Fibroblast of villous mesenchyme (primary cell): ENCODE measurements around the gene ANP32E. TPM values are rescaled to one million over a fixed set of nuclear protein-coding genes. Genes with fewer than 3 reads are reported as not detected.
"Not testable (repeated sequence)": the region's sequence is repeated elsewhere in the genome, so short reads cannot be mapped to it uniquely, and the experiment has no call there.

Experiments
- DNase-seq: peaks from one replicate; pipeline ENCODE4 v3.0.0-alpha.2; 2010; ENCODE audit warnings: low read depth
- H3K4me3 ChIP-seq: 2 replicates; pipeline ENCODE4 v1.5.1; 2011; ENCODE audit warnings: low read depth, mild to moderate bottlenecking, low read length
- total RNA-seq: library from RNA; depleted of rRNA; stranded (reverse); fragments of >200 nt; gene quantifications from 2 replicates; pipeline ENCODE4 v1.2.3, GENCODE V29; 2012
- TF ChIP-seq, protein P1 (sequence below): IDR thresholded peaks from 2 replicates; pipeline ENCODE4 v1.5.1; 2012; ENCODE audit warnings: low read depth, mild to moderate bottlenecking, low read length; ENCODE audit not compliant: insufficient read depth

The ANP32E gene
- total RNA-seq, 1 donor = 30.7 TPM

DNA sequence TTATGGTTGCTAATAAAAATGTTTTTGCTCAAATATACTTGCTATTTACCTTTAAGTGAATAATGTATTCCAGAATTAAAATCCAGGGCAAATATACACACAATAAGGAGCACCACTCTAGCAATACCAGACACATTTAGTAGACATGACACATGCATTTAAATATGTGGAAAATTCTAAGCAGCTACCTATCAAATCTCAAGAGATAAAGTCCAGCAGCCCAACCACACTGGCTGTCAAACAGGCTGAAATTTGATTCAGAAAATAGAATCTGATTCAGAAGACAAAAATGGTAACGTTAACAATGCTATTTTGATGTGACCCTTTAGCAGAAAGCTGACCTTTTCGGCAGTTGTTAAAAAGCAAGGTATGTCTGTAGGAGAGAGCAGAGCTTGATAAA is 43.9 kb downstream of the ANP32E start:
- DNase-seq = peak; percentile 45
- TF ChIP-seq, protein P1, sequence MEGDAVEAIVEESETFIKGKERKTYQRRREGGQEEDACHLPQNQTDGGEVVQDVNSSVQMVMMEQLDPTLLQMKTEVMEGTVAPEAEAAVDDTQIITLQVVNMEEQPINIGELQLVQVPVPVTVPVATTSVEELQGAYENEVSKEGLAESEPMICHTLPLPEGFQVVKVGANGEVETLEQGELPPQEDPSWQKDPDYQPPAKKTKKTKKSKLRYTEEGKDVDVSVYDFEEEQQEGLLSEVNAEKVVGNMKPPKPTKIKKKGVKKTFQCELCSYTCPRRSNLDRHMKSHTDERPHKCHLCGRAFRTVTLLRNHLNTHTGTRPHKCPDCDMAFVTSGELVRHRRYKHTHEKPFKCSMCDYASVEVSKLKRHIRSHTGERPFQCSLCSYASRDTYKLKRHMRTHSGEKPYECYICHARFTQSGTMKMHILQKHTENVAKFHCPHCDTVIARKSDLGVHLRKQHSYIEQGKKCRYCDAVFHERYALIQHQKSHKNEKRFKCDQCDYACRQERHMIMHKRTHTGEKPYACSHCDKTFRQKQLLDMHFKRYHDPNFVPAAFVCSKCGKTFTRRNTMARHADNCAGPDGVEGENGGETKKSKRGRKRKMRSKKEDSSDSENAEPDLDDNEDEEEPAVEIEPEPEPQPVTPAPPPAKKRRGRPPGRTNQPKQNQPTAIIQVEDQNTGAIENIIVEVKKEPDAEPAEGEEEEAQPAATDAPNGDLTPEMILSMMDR = no peak
- no peak overlapping the region for H3K4me3 ChIP-seq

DNA sequence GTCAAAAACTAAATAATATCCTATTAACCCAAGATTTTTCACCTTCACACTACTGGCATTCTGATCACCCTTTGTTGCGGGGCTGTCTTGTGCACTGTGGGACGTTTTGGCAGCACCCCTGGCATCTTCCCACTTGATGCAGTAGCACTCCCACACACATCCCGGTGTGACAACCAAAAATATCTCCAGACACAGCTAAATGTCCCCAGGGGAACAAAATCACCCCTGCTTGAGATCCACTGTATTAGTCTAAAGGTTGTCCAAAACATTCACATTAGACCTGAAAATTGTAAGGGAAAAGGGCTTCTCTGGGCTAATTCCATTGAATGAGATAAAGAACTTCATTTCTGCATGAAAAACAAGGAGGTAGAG is 48.4 kb downstream of the ANP32E start:
- TF ChIP-seq, protein P1 = no peak
- no peak overlapping the region for H3K4me3 ChIP-seq
- no peak for DNase-seq

GRCh38 chr1:150186789-150187559 is 48.9 kb downstream of the ANP32E start:
- TF ChIP-seq, protein P1 = peak; percentile 38
- DNase-seq = peak; percentile 62
- no peak overlapping the region for H3K4me3 ChIP-seq

DNA sequence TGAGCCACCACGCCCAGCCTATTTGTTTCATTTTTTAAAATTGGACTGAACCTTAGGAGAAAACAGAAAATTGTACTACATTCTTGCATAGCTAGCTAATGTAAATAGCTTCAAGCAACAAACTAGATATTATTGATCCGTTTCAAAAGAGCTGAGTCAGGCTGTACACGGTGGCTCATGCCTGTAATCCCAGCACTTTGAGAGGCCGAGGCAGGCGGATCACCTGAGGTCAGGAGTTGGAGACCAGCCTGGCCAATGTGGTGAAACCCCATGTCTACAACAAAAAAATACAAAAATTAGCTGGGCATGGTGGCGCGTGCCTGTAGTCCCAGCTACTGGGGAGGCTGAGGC is 49.5 kb downstream of the ANP32E start:
- not testable (repeated sequence) for H3K4me3 ChIP-seq, DNase-seq

- DNase-seq = no peak
- H3K4me3 ChIP-seq = no peak overlapping the region
- TF ChIP-seq, protein P1 = no peak
These were observed 50.4 kb downstream of the ANP32E start for GRCh38 chr1:150185481-150185880.

DNA sequence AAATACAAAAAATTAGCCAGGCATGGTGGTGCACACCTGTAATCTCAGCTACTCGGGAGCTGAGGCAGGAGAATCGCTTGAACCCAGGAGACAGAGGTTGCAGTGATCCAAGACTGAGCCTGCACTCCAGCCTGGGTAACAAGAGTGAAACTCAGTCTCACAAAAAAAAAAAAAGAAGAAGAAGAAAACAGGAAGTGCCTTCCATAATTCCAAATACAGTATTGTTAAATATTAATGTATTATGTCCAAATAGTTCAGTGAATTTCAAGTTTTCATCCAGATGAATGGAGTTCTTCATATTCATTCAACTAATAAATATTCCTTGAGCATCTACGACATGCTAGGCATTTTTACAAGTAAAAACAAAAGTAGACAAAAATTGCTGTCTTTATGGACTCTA is 52.9 kb downstream of the ANP32E start:
- DNase-seq = no peak
- TF ChIP-seq, protein P1 = no peak
- H3K4me3 ChIP-seq = no peak overlapping the region

DNA sequence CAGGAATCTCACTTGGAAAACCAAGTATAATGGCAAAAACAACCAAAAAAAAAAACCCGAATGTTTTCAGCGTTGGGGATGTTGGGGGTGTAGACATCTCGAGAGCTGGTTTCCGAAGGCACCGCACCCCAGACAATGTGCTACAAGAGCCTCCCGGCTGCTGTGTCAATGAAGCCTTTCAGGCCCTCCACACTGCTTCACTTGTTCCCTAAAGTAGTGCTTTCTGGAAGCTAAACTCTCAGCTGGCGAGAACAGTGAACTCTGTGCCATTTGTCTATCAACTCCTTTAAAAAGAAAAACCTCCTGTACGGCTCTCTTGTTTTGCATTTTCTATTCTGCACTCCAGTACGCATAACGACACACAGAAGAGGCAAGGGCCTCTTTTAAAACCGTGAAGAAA is 53.7 kb downstream of the ANP32E start:
- TF ChIP-seq, protein P1 = no peak
- no peak for DNase-seq
- H3K4me3 ChIP-seq = no peak overlapping the region
